SU-DHL-6 (cell line): Measurements from ENCODE around the gene QPRT.

Experiments
- EZH2phosphoT487 ChIP-seq: fragments of 200-600 bp; sonication (generic), shearing (Covaris generic); conservative IDR thresholded peaks from 2 replicates; pipeline ENCODE4 v1.6.1; 2018; ENCODE audit warnings: mild to moderate bottlenecking, antibody characterized with exemption, low read length, moderate library complexity, mixed read lengths
- TF ChIP-seq, protein P1 (sequence below): fragments of 200-600 bp; sonication (generic); IDR thresholded peaks from one replicate; pipeline ENCODE4 v1.5.1; 2017; ENCODE audit warnings: antibody characterized with exemption, mild to moderate bottlenecking, low read length, moderate library complexity; ENCODE audit not compliant: insufficient read depth, poor library complexity, severe bottlenecking

DNA sequence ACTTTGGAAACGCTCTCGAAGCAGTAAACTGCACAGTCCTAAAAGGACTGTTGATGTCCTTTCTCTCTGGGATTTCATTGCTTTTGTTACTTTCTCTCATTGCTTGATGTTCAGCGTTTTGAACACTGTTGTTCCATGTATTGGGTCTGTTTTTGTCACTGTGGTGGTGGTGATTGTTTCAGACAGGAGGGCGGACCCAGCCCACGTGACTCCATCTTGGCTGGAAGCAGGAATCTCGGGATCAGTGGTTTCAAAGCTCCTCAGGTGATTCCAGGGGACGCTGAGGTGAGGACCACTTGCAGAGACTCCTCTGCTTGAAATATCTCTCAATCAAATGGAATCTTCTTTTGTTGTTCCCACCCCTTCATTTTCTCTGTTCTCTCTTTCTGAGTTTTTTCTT lies 48.5 kb downstream of the QPRT start:
- TF ChIP-seq, protein P1, sequence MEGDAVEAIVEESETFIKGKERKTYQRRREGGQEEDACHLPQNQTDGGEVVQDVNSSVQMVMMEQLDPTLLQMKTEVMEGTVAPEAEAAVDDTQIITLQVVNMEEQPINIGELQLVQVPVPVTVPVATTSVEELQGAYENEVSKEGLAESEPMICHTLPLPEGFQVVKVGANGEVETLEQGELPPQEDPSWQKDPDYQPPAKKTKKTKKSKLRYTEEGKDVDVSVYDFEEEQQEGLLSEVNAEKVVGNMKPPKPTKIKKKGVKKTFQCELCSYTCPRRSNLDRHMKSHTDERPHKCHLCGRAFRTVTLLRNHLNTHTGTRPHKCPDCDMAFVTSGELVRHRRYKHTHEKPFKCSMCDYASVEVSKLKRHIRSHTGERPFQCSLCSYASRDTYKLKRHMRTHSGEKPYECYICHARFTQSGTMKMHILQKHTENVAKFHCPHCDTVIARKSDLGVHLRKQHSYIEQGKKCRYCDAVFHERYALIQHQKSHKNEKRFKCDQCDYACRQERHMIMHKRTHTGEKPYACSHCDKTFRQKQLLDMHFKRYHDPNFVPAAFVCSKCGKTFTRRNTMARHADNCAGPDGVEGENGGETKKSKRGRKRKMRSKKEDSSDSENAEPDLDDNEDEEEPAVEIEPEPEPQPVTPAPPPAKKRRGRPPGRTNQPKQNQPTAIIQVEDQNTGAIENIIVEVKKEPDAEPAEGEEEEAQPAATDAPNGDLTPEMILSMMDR = no peak
- no peak for TF ChIP-seq EZH2phosphoT487
